Thyroid gland (tissue), 4 donors: ENCODE data around the gene NUDT1. TPM values are rescaled to one million over a fixed set of nuclear protein-coding genes. Genes with fewer than 3 reads are reported as not detected.

ENCODE experiments used
- DNase-seq, 2 donors: peaks; one replicate each; pipeline ENCODE4 v3.0.0-alpha.2; 2019
- H3K27ac ChIP-seq, 3 donors: fragments of 200-600 bp; sonication (generic); 1 replicate in 2 of 3; 2 replicates in 1 of 3; pipeline ENCODE4 v1.5.1; 2016 to 2019; ENCODE audit warnings: mild to moderate bottlenecking in 1 of 3, moderate library complexity in 1 of 3
- H3K27me3 ChIP-seq: fragments of 200-600 bp; sonication (generic); one replicate; pipeline ENCODE4 v1.5.1; 2019
- H3K36me3 ChIP-seq, 2 donors: fragments of 200-600 bp; sonication (generic); one replicate each; pipeline ENCODE4 v1.5.1; 2016 to 2019
- H3K4me1 ChIP-seq, 2 donors: fragments of 200-600 bp; sonication (generic); one replicate each; pipeline ENCODE4 v1.5.1; 2017 to 2019
- H3K4me3 ChIP-seq, 3 donors: fragments of 200-600 bp; sonication (generic); replicated peaks in 1 of 3; 1 replicate in 2 of 3; 2 replicates in 1 of 3; pipeline ENCODE4 v1.5.1; 2016; ENCODE audit warnings: mild to moderate bottlenecking in 1 of 3
- H3K9me3 ChIP-seq: fragments of 200-600 bp; sonication (generic); one replicate; pipeline ENCODE4 v1.5.1; 2017
- CTCF ChIP-seq, 6 experiments: fragments of 200-600 bp in 3 of 6; fragments of 450-650 bp in 3 of 6; sonication (generic) in 3 of 6; IDR thresholded peaks; one replicate each; pipeline ENCODE4 v1.5.1; 2016 to 2019; ENCODE audit warnings: antibody characterized with exemption in 6 of 6, mild to moderate bottlenecking in 2 of 6, inconsistent platforms in 1 of 6, moderate library complexity in 1 of 6
- POLR2A ChIP-seq, 2 donors: fragments of 450-650 bp; IDR thresholded peaks; one replicate each; pipeline ENCODE4 v1.6.1; 2017; ENCODE audit warnings: antibody characterized with exemption in 2 of 2, mild to moderate bottlenecking in 2 of 2, moderate library complexity in 1 of 2
- WGBS, 2 donors: methylation state at CpG; one replicate each; pipeline ENCODE4 v1.1.5; 2017; 5-methylcytosine and 5-hydroxymethylcytosine counted together
- intact Hi-C: fragments of 100-400 bp; cut with DNase I; formaldehyde crosslinking; loops from one replicate; pipeline ENCODE4 v1.15.1; 2023
- total RNA-seq, 4 donors: library from RNA; depleted of rRNA; stranded (reverse); fragments of >200 nt; gene quantifications; one replicate each; pipeline ENCODE4 v1.2.3, GENCODE V29; 2016

The NUDT1 gene
- total RNA-seq, 4 donors from 2014 or later = 7.0 to 11.9 (median 9.8) TPM

- H3K27ac ChIP-seq = no peak overlapping the region
- intact Hi-C loops = no loop called here
- no peaks in the 10 kb centered on the region for H3K9me3 ChIP-seq
- no peak for TF ChIP-seq CTCF (IDR thresholded peaks at IDR 0.05)
- no peak for TF ChIP-seq POLR2A (IDR thresholded peaks at IDR 0.05)
- H3K4me3 ChIP-seq = no peak overlapping the region
- H3K36me3 ChIP-seq = peaks cover 5 to 6% of the 10 kb centered on the region in 2 donors
- H3K4me1 ChIP-seq = no peaks in the 10 kb centered on the region
- 87 to 90% methylated on average over 8 to 10 of the region's 10 CpGs for WGBS, 2 donors
- no peaks in the 10 kb centered on the region for H3K27me3 ChIP-seq
- no peak for DNase-seq
These were observed 28.0 kb downstream of the NUDT1 start for GRCh38 chr7:2269991-2270460.

GRCh38 chr7:2270495-2270894, 28.5 kb downstream of the NUDT1 start:
- H3K27ac ChIP-seq = no peak overlapping the region
- no peak for TF ChIP-seq CTCF (IDR thresholded peaks at IDR 0.05)
- no peak for TF ChIP-seq POLR2A (IDR thresholded peaks at IDR 0.05)
- no peak overlapping the region for H3K4me3 ChIP-seq
- H3K9me3 ChIP-seq = no peaks in the 10 kb centered on the region
- H3K4me1 ChIP-seq = no peaks in the 10 kb centered on the region
- H3K27me3 ChIP-seq = no peaks in the 10 kb centered on the region
- no peak for DNase-seq
- WGBS, 2 donors = 85 to 88% methylated on average over 8 of the region's 8 CpGs
- H3K36me3 ChIP-seq = peaks cover 5 to 6% of the 10 kb centered on the region in 2 donors
- intact Hi-C loops = no loop called here

- Histone ChIP-seq H3K9me3 (no peaks in the 10 kb centered on the region), H3K27ac (no peak overlapping the region), H3K36me3 (peaks cover 5 to 6% of the 10 kb centered on the region in 2 donors), H3K27me3 (no peaks in the 10 kb centered on the region), H3K4me3 (no peak overlapping the region), H3K4me1 (no peaks in the 10 kb centered on the region)
- no peak for DNase-seq
- 64 to 75% methylated on average over 12 to 24 of the region's 27 CpGs for WGBS, 2 donors
- no peak for TF ChIP-seq CTCF (IDR thresholded peaks at IDR 0.05)
- TF ChIP-seq POLR2A (IDR thresholded peaks at IDR 0.05) = no peak
- intact Hi-C loops = no loop called here
These were observed 29.4 kb downstream of the NUDT1 start for GRCh38 chr7:2271273-2272026.

GRCh38 chr7:2272031-2272430, 30.0 kb downstream of the NUDT1 start:
- no peaks in the 10 kb centered on the region for H3K9me3 ChIP-seq
- H3K27me3 ChIP-seq = no peaks in the 10 kb centered on the region
- no peak for DNase-seq
- H3K27ac ChIP-seq = no peak overlapping the region
- 88 to 92% methylated on average over 6 to 9 of the region's 9 CpGs for WGBS, 2 donors
- intact Hi-C loops = no loop called here
- peaks cover 5 to 6% of the 10 kb centered on the region in 2 donors for H3K36me3 ChIP-seq
- no peaks in the 10 kb centered on the region for H3K4me1 ChIP-seq
- TF ChIP-seq CTCF (IDR thresholded peaks at IDR 0.05) (no peak), POLR2A (IDR thresholded peaks at IDR 0.05) (no peak)
- no peak overlapping the region for H3K4me3 ChIP-seq

- TF ChIP-seq CTCF (IDR thresholded peaks at IDR 0.05) = no peak
- intact Hi-C loops = no loop called here
- no peaks in the 10 kb centered on the region for H3K9me3 ChIP-seq
- H3K36me3 ChIP-seq = peaks cover 5 to 6% of the 10 kb centered on the region in 2 donors
- no peak for DNase-seq
- H3K4me3 ChIP-seq = no peak overlapping the region
- 95 to 96% methylated on average over 14 to 19 of the region's 20 CpGs for WGBS, 2 donors
- H3K27ac ChIP-seq = no peak overlapping the region
- H3K27me3 ChIP-seq = no peaks in the 10 kb centered on the region
- no peaks in the 10 kb centered on the region for H3K4me1 ChIP-seq
These were observed 31.8 kb downstream of the NUDT1 start for GRCh38 chr7:2273866-2274265.
